ENCODE results near the gene CYTH4.
A peak's percentile ranks its signal among the peaks of the same experiment; 100 is the strongest.
"Not testable (repeated sequence)": the region's sequence is repeated elsewhere in the genome, so short reads cannot be mapped to it uniquely, and the experiment has no call there.

Gene CYTH4

DNA sequence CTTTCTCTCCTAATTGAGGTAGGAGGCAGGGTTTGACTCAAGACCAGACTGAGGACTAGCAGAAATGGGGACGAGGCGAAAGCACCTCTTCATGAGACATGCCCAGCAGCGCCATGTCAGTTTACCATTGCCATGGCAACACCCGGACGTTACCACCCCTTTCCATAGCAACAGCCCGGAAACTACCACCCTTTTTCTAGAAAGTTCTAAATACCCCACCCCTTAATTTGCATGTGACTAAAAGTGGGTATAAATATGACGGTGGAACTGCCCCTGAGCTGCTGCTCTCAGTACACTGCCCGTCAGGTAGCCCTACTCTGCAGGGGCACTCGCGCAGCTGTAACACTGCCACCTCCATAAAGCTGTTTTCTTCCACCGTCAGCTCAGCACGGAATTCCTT lies 32.3 kb upstream of the CYTH4 start:
- DNase-seq (ENCODE audit: low read depth in 2 of 2): no peak

DNA sequence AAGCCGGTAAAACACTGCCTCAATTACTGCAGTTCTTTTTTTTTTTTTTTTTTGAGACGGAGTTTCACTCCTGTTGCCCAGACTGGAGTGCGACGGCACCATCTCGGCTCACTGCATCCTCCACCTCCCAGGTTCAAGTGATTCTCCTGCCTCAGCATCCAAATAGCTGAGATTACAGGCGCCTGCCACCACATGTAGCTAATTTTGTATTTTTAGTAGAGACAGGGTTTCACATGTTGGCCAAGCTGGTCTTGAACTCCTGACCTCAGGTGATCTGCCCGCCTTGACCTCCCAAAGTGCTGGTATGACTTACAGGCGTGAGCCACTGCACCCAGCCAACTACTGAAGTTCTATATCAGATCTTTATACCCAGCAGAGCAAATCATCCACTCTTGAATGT lies 30.5 kb upstream of the CYTH4 start:
- DNase-seq (ENCODE audit: low read depth in 2 of 2): not testable (repeated sequence)

DNA sequence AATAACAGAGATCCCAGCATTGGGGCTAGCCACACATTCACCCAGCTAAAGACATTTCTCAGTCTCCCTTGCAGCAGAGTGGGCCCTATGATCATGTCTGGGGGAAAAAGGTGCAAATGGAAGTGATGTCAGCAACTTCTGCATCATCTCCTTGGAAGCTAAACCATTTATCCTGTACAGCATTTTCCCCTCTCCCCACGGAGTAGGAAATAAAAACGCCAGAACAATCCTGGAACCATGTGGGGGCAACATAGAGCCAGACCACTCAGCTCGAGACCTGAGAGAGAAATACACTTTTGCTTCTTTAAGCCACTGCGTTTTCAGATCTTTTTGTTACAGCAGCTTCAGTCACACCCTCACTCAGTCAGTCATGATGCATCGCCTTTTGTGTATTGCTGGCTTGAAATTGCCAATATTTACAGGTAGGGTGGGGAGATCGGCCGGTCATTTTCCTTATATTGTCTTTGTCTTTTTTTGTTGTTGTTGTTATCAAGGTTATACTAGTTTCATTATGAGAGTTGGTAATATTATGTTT lies 29.1 kb upstream of the CYTH4 start:
- DNase-seq (ENCODE audit: low read depth in 2 of 2): no peak

GRCh38 chr22:37254209-37254866 lies 28.0 kb upstream of the CYTH4 start:
- DNase-seq (ENCODE audit: low read depth in 2 of 2): no peak

- DNase-seq (ENCODE audit: low read depth in 2 of 2): no peak
Observed at GRCh38 chr22:37254867-37255233, 27.5 kb upstream of the CYTH4 start.

- DNase-seq (ENCODE audit: low read depth in 2 of 2): no peak
Observed at GRCh38 chr22:37255558-37256006, 26.7 kb upstream of the CYTH4 start.

- no peak for DNase-seq (ENCODE audit: low read depth in 2 of 2)
Observed at GRCh38 chr22:37256075-37256726, 26.1 kb upstream of the CYTH4 start.

- no peak for DNase-seq (ENCODE audit: low read depth in 2 of 2)
Observed at GRCh38 chr22:37258005-37258752, 24.1 kb upstream of the CYTH4 start.

DNA sequence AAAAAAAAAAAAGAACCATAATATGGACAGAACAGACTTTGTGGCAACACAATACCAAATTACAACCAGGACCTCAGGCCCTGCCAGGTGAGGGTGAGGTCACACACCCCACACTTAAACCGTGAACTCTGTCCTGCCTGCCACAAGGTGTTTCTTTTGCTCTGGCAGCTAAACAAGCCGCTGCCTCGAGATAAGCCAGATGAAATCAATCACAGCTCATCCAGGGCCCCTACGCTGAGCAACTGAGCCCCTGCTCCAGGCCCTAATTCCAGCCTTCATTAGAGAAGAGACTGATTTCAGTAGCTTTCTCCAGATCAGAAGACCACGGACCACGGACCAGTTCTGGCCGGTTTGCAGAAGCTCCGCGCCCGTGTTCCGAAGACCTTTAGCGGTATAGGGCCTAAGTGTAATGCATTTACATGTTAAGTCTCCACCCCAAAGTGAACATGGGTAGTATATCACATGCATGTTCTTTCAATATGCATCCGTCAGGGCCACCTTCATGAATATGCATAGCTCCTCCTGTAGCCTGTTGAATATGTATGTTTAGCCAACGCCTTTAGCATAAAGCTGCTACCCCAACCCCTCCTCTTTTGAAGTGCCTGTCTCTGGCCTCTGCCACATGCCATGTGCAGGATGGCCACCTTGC lies 23.4 kb upstream of the CYTH4 start:
- no peak for DNase-seq (ENCODE audit: low read depth in 2 of 2)

DNA sequence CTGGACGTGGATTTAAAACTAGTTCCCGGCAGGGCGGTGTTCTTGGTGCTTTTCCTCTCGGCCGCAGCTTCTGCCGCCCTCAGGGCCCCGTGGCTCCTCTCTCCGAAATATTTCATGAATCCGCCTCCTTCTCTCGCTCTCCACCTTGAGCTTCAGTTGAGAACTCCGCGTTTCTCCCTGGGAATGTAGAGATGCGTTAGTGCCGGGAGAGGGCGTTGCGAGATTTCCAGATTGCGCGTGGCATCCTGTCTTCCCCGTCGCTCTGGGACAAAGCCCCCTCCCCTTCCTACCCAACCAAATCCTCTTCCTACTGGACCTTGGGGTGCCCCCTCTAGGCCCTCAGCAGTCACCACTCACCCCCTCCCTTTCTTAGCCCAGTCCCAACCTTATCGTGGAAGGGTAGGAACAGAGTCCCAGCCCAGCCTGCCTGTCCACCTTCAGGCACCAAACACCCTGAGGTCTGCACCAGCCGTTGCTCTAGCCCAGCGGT lies 22.7 kb upstream of the CYTH4 start:
- DNase-seq (ENCODE audit: low read depth in 2 of 2): no peak

DNA sequence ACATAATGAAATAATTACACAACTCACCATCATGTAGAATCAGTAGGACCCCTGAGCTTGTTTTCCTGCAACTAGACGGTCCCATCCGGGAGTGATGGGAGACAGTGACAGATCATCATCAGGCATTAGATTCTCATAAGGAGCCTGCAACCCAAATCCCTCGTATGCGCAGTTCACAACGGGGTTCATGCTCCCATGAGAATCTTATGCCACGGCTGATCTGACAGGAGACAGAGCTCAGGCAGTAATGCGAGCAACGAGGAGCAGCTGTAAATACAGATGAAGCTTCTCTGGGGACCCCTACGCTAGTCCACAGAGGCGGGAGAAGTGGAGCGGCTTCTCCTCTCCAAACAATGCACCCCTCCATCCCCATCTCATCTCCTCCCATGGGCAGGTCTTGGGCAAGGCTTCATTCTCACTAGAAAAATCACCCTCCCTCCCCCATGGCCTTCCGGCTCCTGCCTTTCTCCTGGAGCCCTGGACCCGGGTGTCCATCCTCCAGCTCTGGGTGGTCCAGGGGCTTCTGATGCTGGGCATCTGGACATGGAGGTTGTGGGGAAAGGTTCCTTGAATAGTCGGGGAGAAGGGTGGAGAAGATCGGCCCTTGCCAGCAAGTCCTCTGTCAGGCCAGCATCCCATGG lies 22.0 kb upstream of the CYTH4 start:
- DNase-seq (ENCODE audit: low read depth in 2 of 2): no peak

DNA sequence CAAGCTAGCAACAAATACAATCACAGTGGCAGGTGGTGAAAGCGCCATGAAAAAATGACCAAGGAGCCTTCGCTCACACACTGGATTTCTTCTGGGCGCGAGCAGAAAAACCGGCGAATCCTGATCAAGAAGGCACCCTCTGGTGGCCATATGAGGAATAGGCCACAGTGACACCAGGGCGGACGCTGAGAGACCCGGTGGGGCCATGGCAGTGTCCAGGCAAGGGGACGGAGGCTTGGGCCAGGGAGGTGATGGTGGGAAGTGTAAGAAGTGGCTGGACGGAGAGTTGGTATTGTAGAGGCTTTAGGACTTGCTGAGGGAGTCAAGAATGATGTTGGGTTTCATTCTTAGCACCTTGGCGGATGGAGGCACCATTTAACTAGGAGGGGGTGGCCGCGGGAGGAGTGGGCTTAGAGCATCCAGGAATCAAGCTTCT lies 21.4 kb upstream of the CYTH4 start:
- no peak for DNase-seq (ENCODE audit: low read depth in 2 of 2)

- DNase-seq (ENCODE audit: low read depth in 2 of 2): no peak
Observed at GRCh38 chr22:37262346-37262745, 20.0 kb upstream of the CYTH4 start.

- DNase-seq (ENCODE audit: low read depth in 2 of 2): no peak
Observed at GRCh38 chr22:37263966-37264887, 18.1 kb upstream of the CYTH4 start.

DNA sequence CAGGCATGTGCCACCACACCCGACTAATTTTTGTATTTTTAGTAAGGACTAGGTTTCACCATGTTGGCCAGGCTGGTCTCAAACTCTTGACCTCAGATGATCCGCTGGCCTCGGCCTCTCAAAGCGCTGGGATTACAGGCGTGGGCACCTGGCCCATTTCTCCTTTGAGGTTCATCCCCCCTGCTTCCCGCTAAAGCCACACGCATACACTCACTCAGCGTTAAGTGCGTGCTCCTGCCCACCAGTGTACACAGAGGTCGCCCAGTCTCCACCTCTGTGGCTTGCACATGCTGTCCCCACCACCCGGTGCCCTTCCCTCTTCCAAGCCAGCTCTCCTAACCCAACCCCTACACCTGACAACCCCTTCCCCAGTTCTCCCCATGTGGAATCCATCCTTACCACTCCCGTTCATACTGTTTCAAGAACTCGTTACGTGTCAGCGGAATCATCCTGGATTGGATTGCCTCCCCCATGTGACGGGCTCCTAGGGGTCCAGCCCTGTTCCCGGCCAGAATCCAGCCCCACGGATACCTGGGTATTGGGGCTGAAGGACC lies 15.7 kb upstream of the CYTH4 start:
- no peak for DNase-seq (ENCODE audit: low read depth in 2 of 2)

- DNase-seq (ENCODE audit: low read depth in 2 of 2): peak; percentile 44 to 53
Observed at GRCh38 chr22:37267135-37267587, 15.1 kb upstream of the CYTH4 start.

- no peak for DNase-seq (ENCODE audit: low read depth in 2 of 2)
Observed at GRCh38 chr22:37267661-37268413, 14.5 kb upstream of the CYTH4 start.

DNA sequence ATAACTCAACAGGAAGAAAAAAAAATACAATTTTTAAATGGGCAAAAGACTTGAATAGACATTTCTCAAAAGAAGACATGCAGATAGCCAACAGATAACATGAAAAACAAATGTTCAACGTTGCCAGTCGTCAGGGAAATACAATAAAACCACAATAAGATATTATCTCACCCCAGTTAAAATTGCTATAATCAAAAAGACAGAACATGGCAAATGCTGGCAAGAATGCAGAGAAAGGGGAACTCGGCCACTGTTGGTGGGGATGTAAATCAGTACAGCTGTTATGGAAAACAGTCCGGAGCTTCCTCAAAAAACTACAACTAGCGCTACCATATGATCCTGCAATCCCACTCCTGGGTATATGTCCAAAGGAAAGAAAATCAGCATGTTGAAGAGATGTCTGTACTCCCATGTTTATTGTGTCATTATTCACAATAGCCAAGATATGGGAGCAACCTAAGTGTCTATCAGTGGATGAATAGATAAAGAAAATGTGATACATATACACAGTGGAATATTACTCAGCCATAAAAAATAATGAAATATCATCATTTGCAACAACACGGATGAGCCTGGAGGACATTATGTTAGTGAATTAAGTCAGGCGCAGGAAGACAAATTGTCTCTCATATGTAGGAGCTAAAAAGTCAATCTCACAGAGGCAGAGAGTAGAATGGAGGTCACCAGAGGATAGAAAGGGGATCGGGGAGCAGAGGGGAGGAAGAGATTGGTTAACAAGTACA lies 12.2 kb upstream of the CYTH4 start:
- DNase-seq (ENCODE audit: low read depth in 2 of 2): no peak
